Left colon (tissue), 2 donors: ENCODE measurements around the gene CCDC144A. TPM values are rescaled to one million over a fixed set of nuclear protein-coding genes. Genes with fewer than 3 reads are reported as not detected.
A peak's percentile ranks its signal among the peaks of the same experiment; 100 is the strongest.
"Not testable (repeated sequence)": the region's sequence is repeated elsewhere in the genome, so short reads cannot be mapped to it uniquely, and the experiment has no call there.

Source experiments
- ATAC-seq: fragments of 200-7000 bp; cut with Tn5 transposase; one replicate; pipeline ENCODE4 v1.9.1; 2020; ENCODE audit warnings: mild to moderate bottlenecking, moderate library complexity
- DNase-seq, 2 donors: peaks; one replicate each; pipeline ENCODE4 v3.0.0-alpha.2; 2020
- intact Hi-C, 2 donors: fragments of 100-400 bp; cut with DNase I in 1 of 2; cut with micrococcal nuclease in 1 of 2; formaldehyde crosslinking; loops; one replicate each; pipeline versions ENCODE4 v1.11.2 to v1.14.0; 2022; cut with DNase I, micrococcal nuclease
- long read RNA-seq: library from polyadenylated mRNA; unstranded; transcript quantifications from one replicate; pipeline ENCODE4 v2.0.0, GENCODE V29; 2021
- total RNA-seq, 2 donors: library from RNA; stranded (reverse); fragmentation: NEBNext Ultra II Directional; extraction: Animal tissue kit (Norgen Biotek cat#: 25700); gene quantifications; one replicate each; pipeline ENCODE4 v1.2.1, GENCODE V29; 2021
- donor health status: DM: no; HTN: no; CAD: no.
- donor health status: DM: yes; HTN: yes; CAD: no.

The CCDC144A gene, protein sequence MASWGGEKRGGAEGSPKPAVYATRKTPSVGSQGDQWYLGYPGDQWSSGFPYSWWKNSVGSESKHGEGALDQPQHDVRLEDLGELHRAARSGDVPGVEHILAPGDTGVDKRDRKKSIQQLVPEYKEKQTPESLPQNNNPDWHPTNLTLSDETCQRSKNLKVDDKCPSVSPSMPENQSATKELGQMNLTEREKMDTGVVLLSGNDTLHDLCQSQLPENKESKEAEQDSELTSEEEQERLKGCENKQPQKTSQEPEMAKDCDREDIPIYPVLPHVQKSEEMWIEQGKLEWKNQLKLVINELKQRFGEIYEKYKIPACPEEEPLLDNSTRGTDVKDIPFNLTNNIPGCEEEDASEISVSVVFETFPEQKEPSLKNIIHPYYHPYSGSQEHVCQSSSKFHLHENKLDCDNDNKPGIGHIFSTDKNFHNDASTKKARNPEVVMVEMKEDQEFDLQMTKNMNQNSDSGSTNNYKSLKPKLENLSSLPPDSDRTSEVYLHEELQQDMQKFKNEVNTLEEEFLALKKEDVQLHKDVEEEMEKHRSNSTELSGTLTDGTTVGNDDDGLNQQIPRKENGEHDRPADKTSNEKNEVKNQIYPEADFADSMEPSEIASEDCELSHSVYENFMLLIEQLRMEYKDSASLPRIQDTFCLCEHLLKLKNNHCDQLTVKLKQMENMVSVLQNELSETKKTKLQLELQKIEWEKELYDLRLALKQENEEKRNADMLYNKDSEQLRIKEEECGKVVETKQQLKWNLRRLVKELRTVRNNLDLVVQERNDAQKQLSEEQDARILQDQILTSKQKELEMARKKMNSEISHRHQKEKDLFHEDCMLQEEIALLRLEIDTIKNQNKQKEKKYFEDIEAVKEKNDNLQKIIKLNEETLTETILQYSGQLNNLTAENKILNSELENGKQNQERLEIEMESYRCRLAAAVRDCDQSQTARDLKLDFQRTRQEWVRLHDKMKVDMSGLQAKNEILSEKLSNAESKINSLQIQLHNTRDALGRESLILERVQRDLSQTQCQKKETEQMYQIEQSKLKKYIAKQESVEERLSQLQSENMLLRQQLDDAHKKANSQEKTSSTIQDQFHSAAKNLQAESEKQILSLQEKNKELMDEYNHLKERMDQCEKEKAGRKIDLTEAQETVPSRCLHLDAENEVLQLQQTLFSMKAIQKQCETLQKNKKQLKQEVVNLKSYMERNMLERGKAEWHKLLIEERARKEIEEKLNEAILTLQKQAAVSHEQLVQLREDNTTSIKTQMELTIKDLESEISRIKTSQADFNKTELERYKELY (N-terminal part only)
- total RNA-seq, result 1 to 10 TPM; 1.5 to 3.4 TPM
- long read RNA-seq, result 0 reads

- intact Hi-C loops, ATAC-seq: not testable (repeated sequence)
- peak in 1 of 2 donors; percentile 7 for DNase-seq
Observed at GRCh38 chr17:16689731-16690281, at the start of gene CCDC144A. CCDC144A (plus strand) TSS chr17:16690241; CDS start chr17:16690401, 160 bp downstream.

DNA sequence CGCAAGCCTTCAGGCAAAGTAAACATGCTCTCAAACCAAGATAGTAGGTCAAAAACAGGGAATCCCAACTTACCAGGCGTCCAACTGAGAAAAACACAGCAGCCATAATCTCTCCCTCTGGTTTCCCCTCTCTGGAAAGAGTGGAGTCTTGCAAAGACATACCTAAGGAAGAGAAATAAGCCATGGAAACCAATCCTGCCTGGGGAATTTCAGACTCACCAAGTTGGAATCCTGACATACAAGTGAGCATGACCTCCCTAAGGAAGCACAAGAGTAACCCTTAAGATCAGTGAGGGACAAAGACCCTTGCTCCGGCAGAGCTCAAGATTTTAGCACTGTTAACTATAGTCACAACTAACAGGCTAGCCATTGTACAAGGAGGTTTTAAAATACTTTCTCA is 40.5 kb upstream of the CCDC144A start:
- intact Hi-C loops, result no loop called here
- DNase-seq, result no peak
- ATAC-seq, result no peak

- no peak for ATAC-seq
- DNase-seq, result no peak
- intact Hi-C loops, result no loop called here
Observed at GRCh38 chr17:16652252-16652651, 37.8 kb upstream of the CCDC144A start.

GRCh38 chr17:16652847-16653366 is 37.1 kb upstream of the CCDC144A start:
- DNase-seq, result no peak
- no peak for ATAC-seq
- intact Hi-C loops, result no loop called here

- peak; percentile 95 for ATAC-seq
- DNase-seq, result peak; percentile 96
- intact Hi-C loops, result no loop called here
Observed at GRCh38 chr17:16653367-16654041, 36.5 kb upstream of the CCDC144A start, which contains the start of gene ZNF624. ZNF624 (minus strand) TSS chr17:16653850.

DNA sequence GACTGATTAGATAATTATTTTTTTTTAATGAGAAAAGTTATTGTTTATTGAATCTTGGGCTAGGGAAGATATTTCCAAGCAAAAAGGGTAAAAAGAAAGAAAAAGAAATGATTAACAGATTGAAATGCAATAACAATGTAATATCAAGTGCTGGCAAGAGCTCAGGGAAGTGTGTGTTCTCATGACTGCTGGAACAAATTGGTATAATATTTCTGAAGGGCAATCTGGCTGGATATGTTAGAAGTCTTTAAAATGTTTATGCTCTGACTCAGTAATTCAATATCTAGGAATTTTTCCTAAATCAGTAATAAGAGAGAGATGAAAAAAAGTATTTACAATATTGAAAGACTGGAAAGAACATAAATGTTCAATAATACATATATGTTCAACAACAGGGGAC is 28.8 kb upstream of the CCDC144A start:
- intact Hi-C loops, result no loop called here
- ATAC-seq, result no peak
- DNase-seq, result no peak

DNA sequence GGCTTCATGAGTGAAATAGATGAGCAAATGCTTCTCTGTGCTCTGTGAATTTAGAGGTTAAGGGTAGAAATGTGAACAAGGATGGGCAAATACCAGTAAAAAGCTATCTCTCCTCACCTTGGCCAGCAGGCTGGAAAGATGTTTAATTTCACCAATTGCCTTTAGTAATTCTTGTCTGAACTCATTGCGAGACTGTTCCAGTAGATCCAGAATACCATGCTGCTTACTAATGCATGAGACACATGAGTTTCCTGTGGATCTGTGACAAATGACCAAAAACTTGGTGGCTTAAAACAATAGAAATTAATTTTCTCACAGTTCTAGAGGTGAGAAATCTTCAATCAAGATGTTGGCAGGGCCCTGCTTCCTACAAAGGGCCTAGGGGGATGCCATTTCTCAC is 27.1 kb upstream of the CCDC144A start:
- ATAC-seq (no peak), DNase-seq (no peak)
- intact Hi-C loops, result no loop called here

- DNase-seq, intact Hi-C loops, ATAC-seq: not testable (repeated sequence)
Observed at GRCh38 chr17:16666553-16666906, 23.5 kb upstream of the CCDC144A start.

DNA sequence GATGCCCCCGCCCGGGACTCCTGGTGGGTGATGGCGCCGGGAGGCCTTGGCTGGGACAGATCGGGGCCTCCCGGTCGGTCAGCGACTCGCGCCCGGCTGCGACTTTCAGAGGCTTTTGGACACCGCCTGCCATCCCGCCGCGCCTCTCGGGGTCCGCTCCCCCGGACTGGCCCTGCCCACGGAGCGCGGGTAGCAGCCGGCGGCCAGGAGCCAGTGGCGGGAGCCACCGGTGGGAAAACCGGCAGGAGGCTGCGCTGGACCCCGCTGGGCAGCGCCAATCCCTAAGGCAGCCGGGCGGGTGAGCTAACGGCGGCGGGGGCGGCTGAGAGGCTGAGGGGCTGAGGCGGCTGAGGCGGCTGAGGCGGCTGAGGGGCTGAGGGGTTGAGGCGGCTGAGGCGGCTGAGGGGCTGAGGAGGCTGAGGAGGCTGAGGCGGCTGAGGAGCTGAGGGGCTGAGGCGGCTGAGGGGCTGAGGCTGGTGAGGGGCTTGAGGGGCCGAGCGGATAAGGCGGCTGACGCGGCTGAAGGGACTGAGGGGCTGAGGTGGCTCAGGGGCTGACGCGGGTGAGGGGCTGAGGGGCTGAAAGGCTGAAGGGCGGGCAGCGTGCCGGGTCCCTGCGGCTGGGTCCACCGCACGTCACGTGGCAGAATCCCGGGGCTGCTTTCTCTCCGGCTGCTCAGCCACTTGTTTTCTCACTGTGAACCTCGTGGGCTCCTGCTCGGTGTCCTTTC is 23.0 kb upstream of the CCDC144A start:
- ATAC-seq, intact Hi-C loops: not testable (repeated sequence)
- DNase-seq, result peak in 1 of 2 donors; percentile 11

DNA sequence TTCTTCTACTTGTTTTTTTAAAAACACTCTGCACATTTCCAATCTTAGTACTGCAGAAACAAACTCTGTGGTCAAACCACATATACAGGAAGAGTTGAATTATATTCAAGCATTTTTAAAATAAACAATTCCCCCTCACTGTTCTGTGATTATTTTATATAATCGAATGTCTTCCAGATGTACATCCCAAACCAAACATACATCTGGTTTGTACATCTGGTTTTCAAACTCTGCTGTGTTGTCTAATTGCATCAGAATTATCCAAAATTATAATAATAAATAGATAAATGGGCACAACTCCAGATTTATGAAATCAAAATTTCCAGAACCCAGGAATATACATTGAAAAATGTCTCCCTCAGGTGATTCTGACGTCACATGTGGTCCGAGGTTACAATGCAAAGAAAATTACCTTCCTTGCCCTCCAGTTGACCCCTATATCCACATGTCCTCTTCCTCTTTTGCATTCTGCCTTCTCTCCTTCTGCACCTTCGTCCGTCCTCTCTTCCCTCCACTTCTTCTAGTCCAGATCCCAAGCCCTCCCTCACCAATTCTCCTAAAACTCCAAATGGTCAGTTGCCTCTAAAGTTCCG is 13.3 kb upstream of the CCDC144A start:
- intact Hi-C loops, result no loop called here
- DNase-seq (no peak), ATAC-seq (no peak)

DNA sequence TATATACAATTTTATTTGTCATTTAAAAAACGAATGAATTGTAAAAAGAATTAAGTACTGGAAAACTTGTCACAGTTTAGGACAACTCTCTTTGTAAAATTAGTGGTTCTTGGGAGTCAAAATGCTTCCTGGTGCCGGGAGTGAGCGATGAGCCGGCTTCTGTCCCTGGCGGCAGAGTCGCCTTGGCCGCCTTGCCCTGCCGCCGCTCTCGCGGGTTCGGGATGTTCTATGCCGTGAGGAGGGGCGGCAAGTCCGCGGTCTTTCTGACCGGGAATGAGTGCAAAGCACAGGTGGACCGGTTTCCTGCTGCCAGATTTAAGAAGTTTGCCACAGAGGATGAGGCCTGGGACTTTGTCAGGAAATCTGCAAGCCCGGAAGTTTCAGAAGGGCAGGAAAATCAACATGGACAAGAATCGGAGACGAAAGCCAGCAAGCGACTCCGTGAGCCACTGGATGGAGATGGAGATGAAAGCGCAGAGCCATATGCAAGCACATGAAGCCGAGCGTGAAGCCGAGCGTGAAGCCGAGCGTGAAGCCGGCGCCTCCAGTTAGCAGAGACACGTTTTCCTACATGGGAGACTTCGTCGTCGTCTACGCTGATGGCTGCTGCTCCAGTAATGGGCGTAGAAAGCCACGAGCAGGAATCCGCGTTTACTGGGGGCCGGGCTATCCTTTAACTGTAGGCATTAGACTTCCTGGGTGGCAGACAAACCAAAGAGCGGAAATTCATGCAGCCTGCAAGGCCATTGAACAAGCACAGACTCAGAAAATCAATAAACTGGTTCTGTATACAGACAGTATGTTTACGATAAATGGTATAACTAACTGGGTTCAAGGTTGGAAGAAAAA is 6.5 kb upstream of the CCDC144A start:
- intact Hi-C loops, ATAC-seq, DNase-seq: not testable (repeated sequence)

DNA sequence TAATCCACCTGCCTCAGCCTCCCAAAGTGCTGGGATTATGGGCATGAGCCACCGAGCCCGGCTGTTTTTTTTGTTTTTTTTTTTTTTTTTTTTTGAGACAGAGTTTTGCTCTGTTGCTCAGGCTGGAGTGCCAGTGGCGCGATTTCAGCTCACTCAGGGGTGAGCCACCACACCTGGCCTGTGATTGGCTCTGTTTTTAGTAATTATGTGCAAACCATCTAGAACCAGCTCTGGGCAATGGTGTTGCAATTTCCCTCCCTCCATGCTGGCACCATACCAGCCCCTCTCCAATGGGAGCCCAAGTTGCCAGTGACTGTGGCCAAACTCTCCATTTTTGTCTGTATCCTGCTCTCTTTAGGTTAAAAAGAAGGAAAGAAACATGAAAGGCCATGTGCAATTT is 4.0 kb upstream of the CCDC144A start:
- intact Hi-C loops, ATAC-seq, DNase-seq: not testable (repeated sequence)

GRCh38 chr17:16687151-16687550 is 2.9 kb upstream of the CCDC144A start:
- intact Hi-C loops, ATAC-seq, DNase-seq: not testable (repeated sequence)

- ATAC-seq, DNase-seq, intact Hi-C loops: not testable (repeated sequence)
Observed at GRCh38 chr17:16690447-16690846, 406 bp downstream of the CCDC144A start.

DNA sequence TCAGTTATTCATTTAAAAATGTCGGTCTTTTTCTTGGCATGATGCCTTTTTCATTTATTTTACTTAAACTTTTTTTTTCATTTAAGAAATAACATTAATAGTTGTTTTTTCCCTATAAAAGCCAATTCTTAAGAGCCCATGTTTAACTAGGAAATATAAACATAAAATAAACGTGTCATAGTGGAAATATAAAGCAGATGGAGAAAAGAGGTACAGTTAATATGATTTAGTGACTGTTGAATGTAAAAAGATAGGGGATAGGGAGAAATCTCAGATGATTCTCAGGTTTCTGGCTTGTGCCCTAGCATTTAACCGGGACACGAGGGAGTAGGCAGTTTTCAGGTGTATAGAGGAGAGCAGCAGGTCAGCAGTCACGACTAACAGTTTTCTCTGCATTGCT is 7.6 kb downstream of the CCDC144A start:
- intact Hi-C loops, DNase-seq, ATAC-seq: not testable (repeated sequence)
